Measurements from ENCODE around the gene TBRG4. TPM values are rescaled to one million over a fixed set of nuclear protein-coding genes. Genes with fewer than 3 reads are reported as not detected.

TBRG4 gene
- total RNA-seq, 2 donors from 2014 or later, result 46.4 to 76.3 TPM

DNA sequence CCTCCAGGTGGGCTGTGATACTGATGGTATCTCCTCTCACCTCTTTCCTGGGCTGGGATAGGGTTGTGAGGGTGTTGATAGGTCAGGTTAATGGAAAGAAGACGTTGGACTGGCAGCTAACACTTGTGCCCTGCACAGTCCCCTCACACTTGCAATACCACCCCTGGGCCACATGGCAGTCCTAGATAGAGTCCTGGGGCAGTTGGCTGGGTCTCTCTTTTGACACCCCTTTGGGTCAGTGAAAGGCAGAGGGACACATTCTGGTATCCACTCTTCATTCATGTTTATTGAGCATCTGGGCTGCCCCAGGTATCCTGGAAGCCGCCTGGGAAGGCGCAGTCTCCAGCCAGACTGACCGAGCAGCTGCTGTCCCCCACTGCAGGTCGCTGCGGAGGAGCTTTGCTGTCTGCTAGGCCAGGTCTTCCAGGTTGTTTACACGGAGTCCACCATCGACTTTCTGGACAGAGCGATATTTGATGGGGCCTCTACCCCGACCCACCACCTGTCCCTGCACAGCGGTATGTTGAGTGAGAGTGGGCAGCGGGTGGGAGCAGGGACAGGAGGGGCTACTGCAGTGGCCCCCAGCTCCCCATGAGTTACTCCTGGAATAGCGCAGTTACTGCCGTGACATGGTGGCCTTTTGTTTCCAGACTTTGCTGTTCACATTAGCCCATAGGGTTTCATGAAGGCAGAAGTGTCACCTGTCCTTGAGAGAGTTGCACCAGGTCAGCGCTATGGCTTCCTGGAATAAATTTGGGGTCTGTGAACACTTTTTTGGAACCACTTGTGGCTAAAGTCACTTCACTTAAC, 41.8 kb downstream of the TBRG4 start:
- H3K4me1 ChIP-seq (replicated peaks), result no peaks in the 10 kb centered on the region
- H3K36me3 ChIP-seq, result peaks cover 0 to 3% of the 10 kb centered on the region in 2 donors
- no peak overlapping the region for H3K27ac ChIP-seq
- TF ChIP-seq POLR2A (IDR thresholded peaks at IDR 0.05) (no peak), CTCF (IDR thresholded peaks at IDR 0.05) (peak in 1 of 4 experiments; percentile 6), POLR2AphosphoS5 (IDR thresholded peaks at IDR 0.05) (no peak)
- H3K4me3 ChIP-seq, result no peak overlapping the region
- WGBS, result 89% methylated on average over 15 of the region's 15 CpGs
- intact Hi-C loops (cut with DNase I), result no loop called here
- H3K27me3 ChIP-seq (replicated peaks; ENCODE audit: insufficient read depth), result no peaks in the 10 kb centered on the region
- DNase-seq (ENCODE audit: low spot score), result no peak
- no peaks in the 10 kb centered on the region for H3K9me3 ChIP-seq

- no peaks in the 10 kb centered on the region for H3K9me3 ChIP-seq
- no peak overlapping the region for H3K4me3 ChIP-seq
- H3K27ac ChIP-seq, result no peak overlapping the region
- H3K27me3 ChIP-seq (replicated peaks; ENCODE audit: insufficient read depth), result no peaks in the 10 kb centered on the region
- no peak for TF ChIP-seq CTCF (IDR thresholded peaks at IDR 0.05)
- TF ChIP-seq POLR2A (IDR thresholded peaks at IDR 0.05), result no peak
- TF ChIP-seq POLR2AphosphoS5 (IDR thresholded peaks at IDR 0.05), result no peak
- no peak for DNase-seq (ENCODE audit: low spot score)
- intact Hi-C loops (cut with DNase I), result no loop called here
- WGBS, result 91% methylated on average over 15 of the region's 15 CpGs
- no peaks in the 10 kb centered on the region for H3K4me1 ChIP-seq (replicated peaks)
- peaks cover 0 to 3% of the 10 kb centered on the region in 2 donors for H3K36me3 ChIP-seq
Measured at GRCh38 chr7:45068236-45069023, 43.1 kb downstream of the TBRG4 start.

DNA sequence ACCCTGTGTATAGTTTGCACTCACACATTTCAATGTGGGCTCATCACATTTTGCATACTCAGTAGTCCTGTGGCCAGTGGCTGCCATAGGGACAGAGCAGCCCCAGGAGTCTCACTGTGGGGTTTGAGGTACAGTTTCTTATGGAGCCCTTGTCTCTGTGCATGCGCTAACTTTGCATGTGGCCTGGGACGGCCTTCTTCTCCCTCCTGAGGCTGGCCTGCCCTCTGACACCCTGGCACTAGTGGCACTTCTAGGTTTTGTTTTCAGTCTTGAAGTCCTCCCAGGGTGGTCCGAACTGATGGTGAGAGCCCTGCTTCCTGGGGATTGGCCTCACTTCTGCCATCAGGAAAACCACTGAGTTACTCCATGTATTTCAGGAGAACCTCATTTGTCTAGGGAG, 43.9 kb downstream of the TBRG4 start:
- no peak for TF ChIP-seq POLR2AphosphoS5 (IDR thresholded peaks at IDR 0.05)
- TF ChIP-seq POLR2A (IDR thresholded peaks at IDR 0.05), result no peak
- TF ChIP-seq CTCF (IDR thresholded peaks at IDR 0.05), result no peak
- H3K27ac ChIP-seq, result no peak overlapping the region
- H3K4me1 ChIP-seq (replicated peaks), result no peaks in the 10 kb centered on the region
- 96% methylated on average over 3 of the region's 3 CpGs for WGBS
- H3K27me3 ChIP-seq (replicated peaks; ENCODE audit: insufficient read depth), result no peaks in the 10 kb centered on the region
- no peaks in the 10 kb centered on the region for H3K9me3 ChIP-seq
- intact Hi-C loops (cut with DNase I), result no loop called here
- no peak overlapping the region for H3K4me3 ChIP-seq
- no peak for DNase-seq (ENCODE audit: low spot score)
- H3K36me3 ChIP-seq, result peaks cover 0 to 2% of the 10 kb centered on the region in 2 donors

DNA sequence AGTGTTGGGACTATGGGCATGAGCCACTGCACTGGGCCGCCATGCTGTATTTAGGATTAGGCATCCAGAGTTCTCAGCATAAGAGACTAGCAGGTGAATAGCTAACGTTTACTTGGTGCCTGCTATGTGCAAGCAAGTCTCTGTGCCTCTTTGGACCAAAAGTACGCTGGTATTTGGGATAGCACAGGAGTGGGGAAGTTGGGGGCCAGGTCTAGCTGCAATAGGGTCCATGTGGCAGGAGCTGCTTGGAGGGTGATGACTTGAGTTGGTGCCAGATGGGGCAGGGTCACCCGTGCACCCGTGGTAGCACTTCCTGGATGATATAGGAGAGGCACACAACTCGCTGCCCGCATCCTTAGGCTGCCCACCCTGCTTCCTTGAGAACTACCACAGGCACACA, 45.1 kb downstream of the TBRG4 start:
- no peaks in the 10 kb centered on the region for H3K36me3 ChIP-seq
- no peaks in the 10 kb centered on the region for H3K27me3 ChIP-seq (replicated peaks; ENCODE audit: insufficient read depth)
- H3K4me1 ChIP-seq (replicated peaks), result no peaks in the 10 kb centered on the region
- no peak overlapping the region for H3K27ac ChIP-seq
- intact Hi-C loops (cut with DNase I), result no loop called here
- H3K4me3 ChIP-seq, result no peak overlapping the region
- DNase-seq (ENCODE audit: low spot score), result no peak
- WGBS, result 88% methylated on average over 7 of the region's 7 CpGs
- H3K9me3 ChIP-seq, result no peaks in the 10 kb centered on the region
- TF ChIP-seq POLR2A (IDR thresholded peaks at IDR 0.05) (no peak), POLR2AphosphoS5 (IDR thresholded peaks at IDR 0.05) (no peak), CTCF (IDR thresholded peaks at IDR 0.05) (no peak)
